GM18502 (cell line): ENCODE measurements around the gene ADAM12.
"Not testable (repeated sequence)": the region's sequence is repeated elsewhere in the genome, so short reads cannot be mapped to it uniquely, and the experiment has no call there.

Source experiments
- ATAC-seq: cut with Tn5 transposase; IDR thresholded peaks from one replicate; pipeline ENCODE4 v1.9.1; 2021; ENCODE audit warnings: mild to moderate bottlenecking; ENCODE audit not compliant: unreplicated experiment, poor library complexity

The ADAM12 gene

DNA sequence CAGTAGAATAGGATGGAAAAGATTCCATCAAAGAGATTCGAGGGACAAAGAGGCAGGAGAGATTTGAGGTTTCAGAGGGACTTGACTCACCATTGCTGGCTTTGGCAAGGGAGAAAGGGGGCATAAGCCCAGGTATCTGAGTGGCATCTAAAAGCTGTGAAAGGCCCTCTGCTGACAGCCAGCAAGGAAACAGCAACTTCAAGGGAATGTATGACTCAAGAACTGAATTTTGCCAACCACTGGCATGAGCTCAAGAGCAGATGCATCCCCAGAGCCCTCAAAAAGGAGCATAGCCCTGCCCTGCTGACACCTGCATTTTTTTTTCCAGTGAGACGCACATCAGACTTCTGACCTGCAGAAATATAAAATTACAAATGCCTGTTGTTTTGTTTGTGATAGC lies 19.6 kb upstream of the ADAM12 start:
- no peak for ATAC-seq

DNA sequence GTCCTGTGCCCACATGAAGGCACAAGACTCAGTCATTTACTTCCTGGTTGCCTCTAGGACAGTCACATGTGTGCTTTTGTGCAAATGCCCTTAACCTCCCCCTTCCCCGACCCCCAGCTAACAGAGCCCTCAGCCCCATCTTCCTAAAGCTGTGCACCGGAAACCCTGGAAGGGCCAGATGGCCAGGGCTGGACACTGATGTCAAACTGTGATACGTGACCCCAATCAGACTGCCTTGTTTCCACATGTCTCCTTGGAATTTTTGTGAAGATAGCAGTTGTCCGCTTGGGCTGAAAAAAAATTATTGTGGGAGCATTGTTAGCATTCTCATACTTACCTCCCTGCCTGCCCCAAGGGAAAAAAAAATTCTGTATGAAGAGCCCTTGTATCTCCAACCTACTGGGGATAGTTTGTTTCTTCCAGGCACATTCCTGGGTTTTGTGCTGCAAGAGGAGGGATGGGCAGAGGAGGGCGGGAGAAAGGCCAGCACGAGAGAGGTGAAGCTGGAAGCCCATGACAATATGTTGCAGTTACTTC lies 17.0 kb upstream of the ADAM12 start:
- no peak for ATAC-seq

DNA sequence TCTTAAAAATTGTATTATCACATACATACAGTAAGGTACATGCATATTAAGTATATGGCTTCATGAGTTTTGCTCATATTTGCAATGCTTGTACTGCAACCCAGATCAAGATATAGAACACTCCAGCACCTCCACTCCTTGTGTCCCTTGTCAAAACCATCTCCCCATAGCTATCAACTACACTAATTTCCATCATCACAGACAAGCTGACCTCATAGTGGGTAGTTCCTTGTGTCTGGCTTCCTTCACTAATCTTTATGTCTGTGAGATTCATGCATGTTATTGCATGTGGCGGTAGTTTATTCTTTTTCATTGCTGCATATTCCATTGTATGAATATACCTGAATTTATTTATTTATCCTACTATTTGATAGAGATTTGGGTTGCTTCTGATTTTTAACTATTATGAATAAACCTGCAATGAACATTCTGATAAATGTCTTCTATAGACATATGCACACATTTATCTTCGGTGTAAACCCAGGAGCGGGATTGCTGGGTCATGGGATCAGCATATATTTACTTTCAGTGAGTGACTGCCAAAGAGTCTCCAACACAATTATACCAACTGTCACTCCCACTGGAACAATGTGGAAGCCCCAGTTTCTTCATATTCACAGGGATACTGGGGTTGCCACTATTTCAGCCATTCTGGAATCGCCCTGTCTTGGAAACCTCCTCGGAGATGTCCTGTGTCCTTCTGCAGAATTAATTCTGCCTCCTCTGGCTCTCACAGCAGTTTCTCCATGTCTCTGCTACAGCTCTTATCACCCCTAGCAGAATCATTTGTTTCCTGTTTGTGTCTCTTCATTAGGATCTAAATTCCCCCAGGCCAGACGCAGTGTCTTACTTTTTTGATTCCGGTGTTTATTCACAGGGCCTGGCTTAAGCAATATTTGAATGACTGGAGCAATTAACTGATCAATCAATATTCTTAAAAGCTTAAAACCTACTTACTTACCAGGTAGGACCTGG lies 14.7 kb upstream of the ADAM12 start:
- ATAC-seq = no peak

DNA sequence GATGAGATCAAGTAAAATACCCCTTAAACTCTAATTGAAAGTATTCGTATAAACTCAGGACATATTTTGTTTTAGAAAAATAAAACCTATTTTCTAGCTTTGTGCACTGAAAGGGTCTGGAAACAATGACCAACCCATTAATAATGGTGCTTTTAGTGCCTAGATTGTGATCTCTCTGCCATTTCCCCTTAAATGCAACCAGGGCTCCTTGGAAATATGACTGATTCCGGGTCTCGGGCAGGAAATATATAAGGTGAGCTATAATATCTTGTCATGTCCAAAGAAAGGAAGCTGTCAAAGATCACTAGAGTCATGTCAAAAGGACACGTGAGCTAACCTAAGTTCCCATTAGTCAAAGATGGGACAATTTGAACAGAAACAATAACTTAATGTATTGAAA lies 12.4 kb upstream of the ADAM12 start:
- ATAC-seq = no peak

DNA sequence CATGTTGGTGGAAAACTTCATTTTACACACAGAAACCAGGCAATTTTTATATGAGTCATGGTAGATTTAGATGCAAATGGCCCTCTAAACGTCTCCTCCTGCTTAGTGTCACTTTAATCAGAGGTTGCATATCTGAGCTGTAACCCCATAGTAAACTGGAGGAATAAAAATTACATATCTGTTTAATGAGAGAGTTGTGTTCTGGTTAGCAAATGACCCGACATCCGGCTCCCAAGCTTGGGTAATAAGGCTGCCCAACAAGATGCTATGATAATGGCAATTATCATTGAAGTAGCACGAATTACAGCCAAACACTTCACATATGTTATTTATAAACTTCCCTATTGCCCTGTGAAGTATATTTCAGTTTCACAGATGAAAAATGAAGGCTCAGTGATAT lies 10.6 kb upstream of the ADAM12 start:
- no peak for ATAC-seq

DNA sequence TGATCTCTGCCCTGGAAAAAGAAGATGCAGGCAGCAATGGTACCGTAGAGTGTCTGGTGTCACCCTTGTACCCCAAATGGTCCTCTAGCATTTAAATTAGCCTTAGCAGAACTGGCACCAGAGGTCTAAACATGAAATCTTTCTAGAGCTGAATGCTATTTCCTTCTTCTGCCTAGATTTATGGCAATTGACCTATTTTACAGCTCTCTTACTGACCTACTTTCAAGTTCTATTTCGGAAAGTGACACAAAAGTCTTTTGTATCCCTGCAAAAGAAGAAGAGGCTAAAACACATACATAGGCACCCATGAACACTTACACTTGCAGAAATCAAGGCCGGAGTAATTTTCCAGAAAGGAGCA lies 10.1 kb upstream of the ADAM12 start:
- ATAC-seq = no peak

DNA sequence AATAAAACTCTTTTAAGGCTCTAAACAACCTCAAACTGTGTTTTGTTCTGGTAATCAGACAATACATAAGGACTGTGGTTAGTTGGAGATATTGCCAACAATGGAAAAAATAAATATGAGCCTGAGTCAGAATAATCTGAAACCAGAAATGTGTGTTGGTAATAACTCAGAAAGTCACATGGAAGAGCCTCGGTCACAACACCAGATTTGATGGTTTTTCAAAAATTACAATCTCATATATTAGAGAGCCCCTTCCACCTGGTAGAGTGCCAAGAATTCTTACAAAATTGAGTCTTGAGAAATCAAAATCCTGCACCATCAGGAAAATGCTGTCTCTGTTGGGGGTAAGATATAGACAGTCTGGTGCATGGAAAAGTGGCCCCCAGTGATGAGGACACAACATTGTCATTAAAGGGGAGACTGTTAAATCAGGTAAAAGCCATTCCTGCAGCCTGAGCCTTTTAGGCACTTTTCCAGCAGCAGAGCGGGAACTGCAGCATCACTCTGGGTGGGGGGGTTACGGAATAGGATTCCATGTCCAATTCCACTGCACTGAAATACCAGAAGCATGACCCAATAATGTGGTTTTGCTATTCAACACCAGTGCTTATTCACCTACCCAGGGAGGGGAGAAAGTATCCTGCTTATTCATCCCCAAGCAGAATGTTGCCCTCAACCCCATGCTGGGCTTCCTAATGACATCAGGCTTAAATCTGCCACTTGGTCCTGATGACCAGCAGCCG lies 9.5 kb upstream of the ADAM12 start:
- ATAC-seq = no peak

DNA sequence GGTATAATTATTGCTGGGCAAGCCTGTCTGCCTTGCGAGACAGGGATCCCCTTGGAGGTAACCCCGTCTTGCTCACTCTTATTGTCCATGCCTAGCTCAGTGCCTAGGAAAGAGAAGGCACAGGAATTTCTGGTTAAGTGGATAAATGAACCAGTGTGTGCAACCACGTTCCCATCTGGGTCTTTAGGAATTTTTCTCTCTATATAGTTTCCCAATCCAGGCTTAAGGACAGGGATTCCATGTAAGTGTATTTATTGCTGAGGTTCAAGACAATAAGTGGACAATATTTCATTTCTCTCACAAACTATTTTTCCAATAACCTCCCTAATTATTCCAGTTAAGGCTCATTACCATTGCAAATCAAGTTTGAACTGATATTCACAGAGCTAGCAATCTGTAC lies 8.9 kb upstream of the ADAM12 start:
- ATAC-seq = no peak

DNA sequence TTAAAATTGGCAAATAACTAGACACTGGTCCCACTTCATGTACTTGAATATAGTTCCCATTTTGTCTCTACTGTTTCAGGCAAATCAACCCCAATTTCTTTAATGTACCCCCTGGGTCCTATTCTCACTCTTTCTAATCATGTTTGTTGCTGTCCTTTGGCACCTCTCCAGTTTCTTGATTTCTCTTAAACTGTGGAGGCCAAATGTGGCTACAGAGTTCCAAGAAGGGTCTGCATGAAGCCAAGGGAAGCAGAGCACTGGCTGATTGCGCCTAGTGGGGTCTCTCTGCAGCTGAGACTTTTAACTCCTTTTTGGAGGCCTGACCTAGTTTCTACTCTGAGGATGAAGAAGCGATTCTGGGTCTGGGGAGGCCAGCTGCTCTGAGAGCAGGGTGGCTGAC lies 6.7 kb upstream of the ADAM12 start:
- ATAC-seq = no peak

DNA sequence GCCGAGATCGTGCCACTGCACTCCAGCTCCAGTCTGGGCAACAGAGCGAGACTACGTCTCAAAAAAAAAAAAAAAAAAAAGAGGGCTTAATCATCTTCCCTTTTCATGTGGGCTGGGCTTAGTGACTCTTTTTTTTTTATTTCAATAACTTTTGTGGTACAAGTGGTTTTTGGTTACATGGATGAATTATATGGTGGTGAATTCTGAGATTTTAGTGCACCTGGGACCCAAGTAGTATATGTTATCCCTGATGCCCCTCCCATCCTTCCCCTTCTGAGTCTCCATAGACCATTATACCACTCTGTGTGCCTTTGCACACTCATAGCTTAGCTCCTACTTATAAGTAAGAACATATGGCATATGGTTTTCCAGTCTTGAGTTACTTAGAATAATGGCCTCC lies 4.8 kb upstream of the ADAM12 start:
- ATAC-seq = no peak

DNA sequence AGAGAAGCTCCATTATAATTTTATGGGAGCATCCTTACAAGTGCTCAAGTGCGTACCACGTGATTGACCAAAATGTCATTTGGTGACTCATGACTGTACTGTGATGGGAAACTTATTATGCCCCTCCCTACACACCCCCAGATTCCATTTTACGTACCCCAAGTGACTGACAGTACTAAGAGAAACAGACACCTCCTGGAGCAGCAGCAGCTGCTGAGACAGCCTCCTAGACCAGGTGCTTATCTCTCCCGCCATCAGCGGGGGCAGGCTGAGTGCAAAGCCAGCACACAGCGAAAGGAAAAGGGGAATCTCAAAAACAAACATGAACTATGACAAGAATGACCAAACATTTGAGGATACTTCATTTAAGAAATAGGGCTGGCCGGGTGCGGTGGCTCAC lies 4.2 kb upstream of the ADAM12 start:
- ATAC-seq = no peak

DNA sequence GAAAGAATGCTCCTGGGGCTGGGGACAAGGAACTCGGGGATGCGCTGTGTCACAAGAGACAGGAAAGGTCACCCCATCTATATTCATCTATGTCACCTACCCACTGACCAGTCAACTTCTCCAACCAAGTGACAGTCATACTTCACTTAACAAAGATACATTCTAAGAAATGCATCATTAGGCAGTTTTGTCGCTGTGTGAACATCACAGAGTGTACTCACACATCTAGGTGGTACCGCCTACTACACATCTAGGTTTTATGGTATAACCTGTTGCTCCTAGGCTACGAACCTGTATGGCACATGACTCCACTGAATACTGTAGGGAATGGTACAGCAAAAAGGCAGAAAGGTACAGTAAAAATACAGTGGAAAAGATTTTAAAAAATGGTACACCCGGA lies 3.8 kb upstream of the ADAM12 start:
- no peak for ATAC-seq

DNA sequence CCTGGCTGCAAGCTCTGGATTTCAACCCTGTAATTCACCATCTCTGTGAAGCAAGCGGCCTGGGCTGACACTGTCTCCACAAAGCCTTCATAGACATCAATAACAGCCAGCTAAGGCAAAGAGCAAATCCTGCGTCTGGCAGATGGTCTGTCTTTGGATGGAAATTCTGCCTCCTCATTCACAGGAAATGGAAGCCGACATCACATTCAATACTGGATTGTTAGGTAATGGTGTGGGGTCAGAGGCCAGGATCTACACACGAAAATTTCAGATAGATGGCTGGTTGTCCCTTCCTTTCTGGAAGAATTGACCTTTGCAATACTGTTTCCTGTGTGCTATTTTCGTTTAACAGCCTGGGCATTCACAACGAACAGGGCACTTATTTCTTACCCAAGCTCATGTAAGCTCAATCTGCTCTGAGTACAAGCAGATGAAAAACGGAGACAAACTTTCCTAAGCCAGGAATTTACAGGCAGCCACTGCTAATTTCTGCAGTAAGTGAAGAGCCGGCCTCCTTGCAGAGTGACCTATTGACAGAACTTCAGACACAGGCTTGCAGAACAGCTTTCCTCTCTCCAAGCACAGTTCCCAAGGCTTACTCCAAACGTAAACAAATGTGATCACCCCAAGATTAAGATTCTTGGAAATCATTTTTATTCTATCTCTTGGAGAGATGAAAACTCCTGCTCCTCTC lies 3.1 kb upstream of the ADAM12 start:
- no peak for ATAC-seq

DNA sequence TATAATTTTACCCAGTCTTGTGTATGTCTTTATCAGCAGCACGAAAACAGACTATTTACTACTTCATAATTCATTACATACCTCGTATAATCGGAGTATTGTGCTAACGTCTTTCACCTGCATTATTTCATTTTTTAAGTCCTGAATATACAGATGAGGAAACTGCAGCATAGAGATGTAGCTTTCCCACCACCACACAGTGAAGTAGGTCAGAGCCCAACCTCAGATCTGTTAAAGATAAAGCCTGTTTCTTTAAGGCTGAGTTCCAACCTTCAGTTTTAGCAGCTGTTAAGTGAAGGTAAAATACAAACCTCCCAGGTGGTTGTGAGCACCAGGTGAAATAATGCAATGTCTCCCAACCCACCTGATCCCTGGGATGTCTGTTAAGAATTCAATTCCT lies 2.0 kb upstream of the ADAM12 start:
- ATAC-seq = no peak

DNA sequence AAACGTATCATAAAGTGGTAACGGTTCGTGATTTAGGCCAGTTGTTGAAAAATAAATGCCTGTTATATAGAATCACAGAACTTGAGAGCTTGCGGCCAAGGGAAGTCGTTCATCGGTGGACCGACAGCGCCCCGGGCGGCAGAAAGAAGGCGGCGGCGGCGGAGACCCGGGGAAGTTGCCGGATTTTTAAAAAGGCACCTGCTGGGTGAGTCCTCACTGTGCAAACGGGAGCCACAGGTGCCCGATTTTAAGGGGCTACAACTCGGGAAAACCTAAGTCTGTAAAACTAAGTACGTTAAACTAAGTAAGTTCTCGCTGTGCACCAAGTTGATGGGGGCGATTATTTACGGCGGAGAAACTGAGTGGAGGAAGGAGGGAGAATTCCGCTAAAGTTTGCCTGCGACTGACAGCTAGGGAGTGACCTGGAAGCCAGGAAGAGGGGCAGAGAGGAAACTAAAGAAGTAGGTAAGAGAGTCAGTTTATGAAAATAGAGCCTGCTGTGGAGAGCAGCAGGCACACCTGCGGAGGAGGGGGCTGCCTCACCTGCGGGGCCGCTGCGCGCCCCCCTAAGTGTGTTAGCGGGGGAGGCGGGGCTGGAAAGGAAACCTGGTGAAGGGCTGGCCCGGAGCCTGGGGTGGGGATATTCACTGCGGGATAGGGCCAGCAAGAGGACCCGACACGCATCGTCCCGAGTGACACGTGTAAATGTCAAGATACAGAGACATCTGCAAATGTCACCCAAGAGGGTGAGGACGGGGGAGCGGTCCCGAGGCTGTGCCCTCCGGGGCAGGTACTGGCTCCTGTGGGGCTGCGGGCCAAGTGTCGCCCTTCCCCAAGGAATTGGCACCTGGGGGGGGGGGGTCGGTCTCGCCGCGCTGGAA lies 996 bp downstream of the ADAM12 start:
- no peak for ATAC-seq

DNA sequence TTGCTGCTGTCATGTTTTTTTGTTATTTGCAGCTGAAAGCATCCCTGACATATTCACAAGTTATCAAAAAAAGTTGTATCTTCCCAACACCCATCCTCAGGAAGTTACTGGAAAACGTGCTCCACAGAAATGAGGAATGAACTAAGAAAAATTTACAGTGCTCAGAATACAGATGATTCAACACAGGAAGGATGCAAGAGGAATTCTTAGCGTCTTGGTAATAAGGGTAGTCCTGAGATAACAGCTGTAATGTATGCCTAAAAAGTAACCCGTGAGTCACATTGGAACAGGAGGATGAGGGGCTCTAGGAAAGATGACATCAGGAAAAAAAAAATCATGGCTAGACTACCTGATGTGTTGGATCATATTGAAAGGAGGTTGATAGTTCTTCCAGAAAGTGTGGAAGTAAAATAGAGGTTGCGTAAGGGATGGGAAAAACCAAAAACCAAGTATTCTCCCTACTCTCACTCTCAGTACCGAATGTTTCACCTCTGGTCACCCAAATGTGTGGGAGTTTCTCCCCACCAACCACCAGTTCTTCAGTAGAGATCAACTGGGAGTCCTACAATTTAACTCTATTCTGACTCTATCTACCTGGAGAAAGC lies 3.9 kb downstream of the ADAM12 start:
- no peak for ATAC-seq

DNA sequence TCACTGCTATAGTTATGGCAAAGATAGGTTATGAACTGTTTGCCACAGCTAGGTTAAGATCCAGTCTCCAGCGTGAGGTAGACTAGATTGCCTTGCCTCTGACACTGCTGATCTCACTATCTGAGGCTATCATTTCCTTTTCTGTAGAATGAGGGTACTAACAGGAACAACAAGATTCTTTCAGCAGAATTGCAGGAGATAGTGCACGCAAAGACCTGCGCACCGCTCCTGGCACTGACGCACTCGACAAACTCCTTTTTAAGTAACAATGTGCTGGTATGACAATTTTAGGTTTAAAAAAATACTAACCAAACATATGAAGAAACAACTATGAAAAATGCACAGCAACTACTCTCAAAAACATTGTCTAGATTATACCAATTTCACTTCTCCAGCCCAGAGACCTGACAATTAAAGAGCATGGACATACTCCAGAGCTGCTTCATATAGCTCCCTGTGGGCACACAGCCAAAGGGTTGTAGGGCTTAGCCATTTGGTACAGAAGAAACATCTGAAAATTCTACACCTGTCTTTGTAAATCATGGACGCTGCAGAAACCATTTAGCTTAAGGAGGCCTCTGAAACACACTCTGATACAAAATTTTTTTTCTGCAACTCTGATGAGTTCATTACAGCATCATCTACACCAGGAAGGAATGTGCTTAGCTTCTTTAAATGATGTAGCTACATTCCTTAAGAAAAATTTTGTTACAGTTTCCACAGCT lies 7.8 kb downstream of the ADAM12 start:
- ATAC-seq = no peak

DNA sequence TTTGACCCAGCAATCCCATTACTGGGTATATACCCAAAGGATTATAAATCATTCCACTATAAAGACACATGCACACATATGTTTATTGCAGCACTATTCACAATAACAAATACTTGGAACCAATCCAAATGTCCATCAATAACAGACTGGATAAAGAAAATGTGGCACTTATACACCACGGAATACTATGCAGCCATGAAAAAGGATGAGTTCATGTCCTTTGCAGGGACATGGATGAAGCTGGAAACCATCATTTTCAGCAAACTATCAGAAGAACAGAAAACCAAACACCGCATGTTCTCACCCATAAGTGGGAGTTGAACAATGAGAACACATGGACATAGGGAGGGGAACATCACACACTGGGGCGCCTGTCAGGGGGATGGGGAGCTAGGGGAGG lies 9.1 kb downstream of the ADAM12 start:
- ATAC-seq = not testable (repeated sequence)

DNA sequence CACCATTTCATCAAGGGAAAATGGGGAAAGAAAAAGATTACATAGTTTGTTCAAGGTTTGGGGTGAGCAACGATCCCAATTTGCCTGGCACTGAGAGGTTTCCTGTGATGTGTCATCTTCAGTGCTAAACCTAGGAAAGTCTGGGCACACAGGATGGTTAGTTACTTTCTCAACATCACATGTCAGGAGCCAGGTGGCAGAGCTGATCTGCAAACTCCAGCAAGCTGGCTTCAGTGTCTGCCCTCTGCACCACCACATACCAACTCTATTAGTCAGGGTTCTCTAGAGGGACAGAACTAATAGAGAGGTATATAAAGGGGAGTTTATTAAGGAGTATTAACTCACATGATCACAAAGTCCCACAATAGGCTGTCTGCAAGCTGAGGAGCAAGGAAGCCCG lies 11.3 kb downstream of the ADAM12 start:
- ATAC-seq = no peak
